HepG2 (cell line): ENCODE data around the gene SRXN1. TPM values are rescaled to one million over a fixed set of nuclear protein-coding genes. Genes with fewer than 3 reads are reported as not detected.

Source experiments
- ATAC-seq: fragments of 200-7000 bp; cut with Tn5 transposase; 3 replicates; pipeline ENCODE4 v1.9.1; 2020; ENCODE audit warnings: mild to moderate bottlenecking, moderate library complexity
- BruUV-seq: library from RNA; stranded (reverse); fragments of 400-500 nt; replicated peaks from 2 replicates; lab custom pipeline; 2021; lab: Mats Ljungman, UMichigan
- CTCF ChIA-PET: fragments of 300-600 bp; formaldehyde crosslinking; extraction: SDS; loops from one replicate; lab custom pipeline; 2021; ENCODE audit warnings: low total read pairs, inconsistent platforms, low intra/inter-chr PET ratio; lab: Yijun Ruan, JAX
- POLR2A ChIA-PET: fragments of 350-600 bp; sonication (Branson Sonifier 250); formaldehyde crosslinking; loops from one replicate; lab custom pipeline; 2020; ENCODE audit warnings: antibody characterized with exemption, inconsistent platforms; lab: Yijun Ruan, JAX
- DNase-seq: peaks from one replicate; pipeline ENCODE4 v3.0.0-alpha.2; 2015; ENCODE audit warnings: low spot score
- FAIRE-seq: peaks from 3 replicates; lab custom pipeline; 2011; peaks lifted over from hg19 to GRCh38; lab: Jason Lieb, UNC
- H2AFZ ChIP-seq: one replicate; pipeline ENCODE4 v1.6.1; 2011; ENCODE audit warnings: low read length, inconsistent platforms
- H3K27ac ChIP-seq: fragments of 300-600 bp; 3 replicates; pipeline ENCODE4 v1.8.0; 2011; ENCODE audit warnings: mixed run types, mild to moderate bottlenecking, mixed read lengths, low read length, inconsistent platforms; ENCODE audit not compliant: insufficient read depth; ENCODE audit errors: extremely low read length
- H3K27me3 ChIP-seq, 2 experiments: fragments of 200-600 bp in 1 of 2; 2 replicates in 1 of 2; 3 replicates in 1 of 2; pipeline versions ENCODE4 v1.6.0 to v1.8.0; 2011; ENCODE audit warnings: low read length in 2 of 2, mild to moderate bottlenecking in 2 of 2, moderate library complexity in 2 of 2, inconsistent platforms in 1 of 2; ENCODE audit not compliant: insufficient read depth in 2 of 2, control insufficient read depth in 1 of 2
- H3K36me3 ChIP-seq, 2 experiments: fragments of 200-600 bp in 1 of 2; replicated peaks in 1 of 2; 2 replicates in 1 of 2; 3 replicates in 1 of 2; pipeline versions ENCODE4 v1.5.1 to v1.8.0; 2011; ENCODE audit warnings: low read length in 2 of 2, inconsistent platforms in 1 of 2; ENCODE audit not compliant: insufficient read depth in 2 of 2, control insufficient read depth in 1 of 2
- H3K4me1 ChIP-seq: 2 replicates; pipeline ENCODE4 v1.5.1; 2012; ENCODE audit warnings: low read length, inconsistent platforms; ENCODE audit not compliant: insufficient read depth
- H3K4me2 ChIP-seq: 2 replicates; pipeline ENCODE4 v1.6.0; 2011; ENCODE audit warnings: low read depth, low read length, inconsistent platforms
- H3K4me3 ChIP-seq, 3 experiments: fragments of 200-600 bp in 1 of 3; sonication (generic), shearing (Covaris generic) in 1 of 3; replicated peaks in 1 of 3; 2 replicates each; pipeline ENCODE4 v1.5.1; 2011 to 2016; ENCODE audit warnings: low read length in 3 of 3, inconsistent platforms in 2 of 3, low read depth in 2 of 3, mild to moderate bottlenecking in 2 of 3, control low read depth in 1 of 3, mixed read lengths in 1 of 3; ENCODE audit not compliant: insufficient read depth in 1 of 3
- H3K79me2 ChIP-seq: one replicate; pipeline ENCODE4 v1.6.1; 2011; ENCODE audit warnings: low read length, inconsistent platforms; ENCODE audit not compliant: insufficient read depth
- H3K9ac ChIP-seq: 2 replicates; pipeline ENCODE4 v1.6.0; 2011; ENCODE audit warnings: mild to moderate bottlenecking, low read depth, low read length, inconsistent platforms; ENCODE audit not compliant: insufficient read depth
- H3K9me3 ChIP-seq: 2 replicates; pipeline ENCODE4 v1.5.1; 2012; ENCODE audit warnings: mild to moderate bottlenecking, low read length
- H4K20me1 ChIP-seq: 2 replicates; pipeline ENCODE4 v1.6.0; 2011; ENCODE audit warnings: inconsistent platforms, mild to moderate bottlenecking, low read length, moderate library complexity; ENCODE audit not compliant: insufficient read depth
- CHD4 ChIP-seq: fragments of 200-600 bp; sonication (generic); IDR thresholded peaks from 2 replicates; pipeline ENCODE4 v1.7.0; 2017; ENCODE audit warnings: mild to moderate bottlenecking, low read length, borderline replicate concordance
- FOXK1 ChIP-seq: sonication (generic); formaldehyde crosslinking; IDR thresholded peaks from 2 replicates; pipeline ENCODE4 v1.4.0; 2020; ENCODE audit warnings: low read depth, missing genetic modification reagents, borderline replicate concordance
- HOXA7 ChIP-seq: sonication (generic); formaldehyde crosslinking; IDR thresholded peaks from 2 replicates; pipeline ENCODE4 v1.8.1; 2022; ENCODE audit warnings: mild to moderate bottlenecking, missing genetic modification reagents, moderate library complexity
- KAT7 ChIP-seq: IDR thresholded peaks from 2 replicates; pipeline ENCODE4 v1.6.1; 2018; ENCODE audit warnings: borderline replicate concordance, missing compliant biosample characterization
- KAT8 ChIP-seq: IDR thresholded peaks from 2 replicates; pipeline ENCODE4 v1.6.1; 2016; ENCODE audit warnings: missing genetic modification reagents, missing compliant biosample characterization
- MZF1 ChIP-seq: sonication (generic); formaldehyde crosslinking; IDR thresholded peaks from 2 replicates; pipeline ENCODE4 v1.8.1; 2023; ENCODE audit warnings: mild to moderate bottlenecking, missing genetic modification reagents, borderline replicate concordance
- SIN3A ChIP-seq: IDR thresholded peaks from 2 replicates; pipeline ENCODE4 v1.6.1; 2011; ENCODE audit warnings: low read depth, mild to moderate bottlenecking, control low read depth, low read length, borderline replicate concordance
- SSRP1 ChIP-seq: IDR thresholded peaks from 2 replicates; pipeline ENCODE4 v1.6.1; 2016; ENCODE audit warnings: control low read depth
- ZBTB26 ChIP-seq: IDR thresholded peaks from 2 replicates; pipeline ENCODE4 v1.6.1; 2016; ENCODE audit warnings: missing compliant biosample characterization, missing genetic modification reagents, borderline replicate concordance
- ZNF142 ChIP-seq: sonication (generic); formaldehyde crosslinking; IDR thresholded peaks from 2 replicates; pipeline ENCODE4 v1.4.0; 2020; ENCODE audit warnings: missing genetic modification reagents
- ZNF282 ChIP-seq: fragments of 450-650 bp; IDR thresholded peaks from 2 replicates; pipeline ENCODE4 v1.6.1; 2018; ENCODE audit not compliant: partially characterized antibody
- ZNF30 ChIP-seq: sonication (generic); formaldehyde crosslinking; IDR thresholded peaks from 2 replicates; pipeline ENCODE4 v1.5.0; 2020; ENCODE audit warnings: mild to moderate bottlenecking, missing genetic modification reagents
- ZNF441 ChIP-seq: sonication (generic); formaldehyde crosslinking; IDR thresholded peaks from 2 replicates; pipeline ENCODE4 v1.7.0; 2021; ENCODE audit warnings: missing genetic modification reagents, borderline replicate concordance
- ZNF768 ChIP-seq: sonication (generic); formaldehyde crosslinking; IDR thresholded peaks from 2 replicates; pipeline ENCODE4 v1.4.0; 2020; ENCODE audit warnings: missing genetic modification reagents
- WGBS: methylation state at CpG from one replicate; pipeline ENCODE4 v1.1.6; 2017; ENCODE audit warnings: low lambda C conversion rate; 5-methylcytosine and 5-hydroxymethylcytosine counted together
- in situ Hi-C: cut with HindIII; loops from 2 replicates; pipeline ENCODE4 v1.10.0; 2017; ENCODE audit warnings: low pct_unique_long_range_greater_than_20kb; ENCODE audit not compliant: extremely low pct_ligation_motif_present
- intact Hi-C: fragments of 100-400 bp; cut with micrococcal nuclease; formaldehyde crosslinking; loops from one replicate; pipeline ENCODE4 v1.10.0; 2022; ENCODE audit not compliant: unreplicated experiment
- polyA plus RNA-seq, 8 experiments: library from polyadenylated mRNA; depleted of rRNA in 3 of 8; stranded (reverse) in 7 of 8; unstranded in 1 of 8; fragments of >200 nt; fragmentation: Illumina TruSeq in 4 of 8; extraction: Trizol in 4 of 8; gene quantifications; 2 replicates each; pipeline versions ENCODE4 v1.2.1 to v1.2.3, GENCODE V29; 2011 to 2016; ENCODE audit warnings: low read depth in 4 of 8, missing spikeins in 1 of 8, mixed read lengths in 1 of 8; ENCODE audit not compliant: insufficient read depth in 1 of 8
- total RNA-seq, 5 experiments: library from RNA; depleted of rRNA; stranded (reverse); fragments of >200 nt; fragmentation: Illumina TruSeq; extraction: Trizol; gene quantifications; 2 replicates each; pipeline ENCODE4 v1.2.3, GENCODE V29; 2016; ENCODE audit warnings: low read depth in 1 of 5
- TF ChIP-seq, protein P1 (sequence below): sonication (generic); formaldehyde crosslinking; IDR thresholded peaks from 2 replicates; pipeline ENCODE4 v1.8.1; 2023; ENCODE audit warnings: mild to moderate bottlenecking, missing genetic modification reagents, borderline replicate concordance

SRXN1 gene
- total and polyA plus RNA-seq, 2 of the 13 experiments (the other 11 are each of a cell fraction or from before 2014, with no cell fraction given): 29.9 to 87.7 TPM

DNA sequence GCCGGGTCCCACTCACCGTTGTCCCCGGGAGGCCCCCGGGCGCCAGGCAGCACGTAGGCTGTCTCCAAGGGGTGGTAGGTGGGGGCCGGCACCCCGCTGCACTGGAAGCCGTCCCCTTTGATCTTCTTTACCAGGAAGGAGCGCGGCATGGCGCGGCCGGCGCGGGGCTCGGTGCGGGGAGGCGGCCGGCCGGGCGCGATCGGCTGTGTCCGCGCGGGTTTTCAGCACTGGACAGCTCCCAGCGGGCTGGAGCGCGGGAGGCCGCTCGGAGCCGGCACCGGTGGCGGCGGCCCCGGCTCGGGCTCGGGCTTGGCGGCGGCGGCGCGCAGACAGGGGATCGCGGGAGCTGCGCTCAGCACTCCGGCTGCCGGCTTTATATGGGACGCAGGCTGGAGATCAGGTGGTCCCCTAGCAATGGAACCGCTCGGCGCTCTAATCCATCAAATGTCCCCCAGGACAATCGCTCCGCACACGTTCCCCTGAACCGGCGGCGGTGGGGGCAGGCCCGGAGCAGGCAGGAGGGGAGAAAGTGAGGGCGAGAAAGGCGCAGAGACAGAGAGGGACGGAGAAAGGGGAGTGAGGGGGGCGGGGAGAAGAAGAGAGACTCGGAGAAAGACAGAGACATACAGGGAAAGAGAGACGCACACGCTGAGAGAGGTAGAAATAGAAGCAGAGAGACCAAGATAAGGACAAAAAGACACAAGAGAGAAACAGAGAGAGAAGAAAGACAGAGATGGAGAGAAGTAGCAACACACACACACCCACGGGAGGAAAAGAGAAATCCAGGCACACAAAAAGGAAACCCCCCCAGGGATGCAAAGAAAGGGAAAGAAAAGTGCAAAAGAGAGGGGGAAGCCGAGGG lies 22.7 kb upstream of the SRXN1 start, which contains the start of gene SCRT2:
SCRT2 (minus strand) TSS at position 350 of the 862 bp plus-strand sequence; CDS start at position 149, 201 bp downstream.
- Histone ChIP-seq H3K4me1 (peaks cover 5% of the 10 kb centered on the region; the same call in 1 of the 2 replicates), H3K9ac (no peak within 1 kb of the TSS), H3K4me3 (peak within 1 kb of the TSS in 1 of 3 experiments; percentile 7; a peak in 1 of 6 replicates), H3K9me3 (no peaks in the 10 kb centered on the region), H3K27ac (no peak within 1 kb of the TSS), H3K36me3 (no peaks in the 10 kb centered on the region), H4K20me1 (peaks cover 27% of the 10 kb centered on the region; the same call in 1 of the 2 replicates), H2AFZ (no peak within 1 kb of the TSS), H3K27me3 (peaks cover 15 to 63% of the 10 kb centered on the region in 2 experiments; a peak in 4 of 5 replicates), H3K79me2 (no peaks in the 10 kb centered on the region), H3K4me2 (peak within 1 kb of the TSS; percentile 48)
- DNase-seq: peak; percentile 54
- WGBS: 5% methylated on average over 44 of the region's 69 CpGs
- no peak for FAIRE-seq
- POLR2A ChIA-PET: interaction anchor here (1.3 kb wide), 2 partner anchors 29 to 329 kb away, joined by 3 to 4 read pairs; partner anchors contain the start of gene NRSN2
- CTCF ChIA-PET: no interaction called here
- intact Hi-C loops (loop anchor here (1.0 to 5.0 kb wide), 2 partner anchors 63 to 202 kb away; no protein-coding TSS in a partner anchor), in situ Hi-C loops (no loop called here)
- no TSS peak for BruUV-seq
- peak; percentile 94 for ATAC-seq
- TF ChIP-seq ZNF441 (CRISPR knock-in tag): peak; percentile 99
- TF ChIP-seq, protein P1, sequence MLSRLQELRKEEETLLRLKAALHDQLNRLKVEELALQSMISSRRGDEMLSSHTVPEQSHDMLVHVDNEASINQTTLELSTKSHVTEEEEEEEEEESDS (CRISPR knock-in tag): peak; percentile 97
- TF ChIP-seq ZNF282: no peak
- peak; percentile 70; the same call in 1 of the 2 replicates for TF ChIP-seq FOXK1 (CRISPR knock-in tag)
- TF ChIP-seq KAT8 (CRISPR knock-in tag): peak; percentile 63; the same call in 1 of the 2 replicates
- TF ChIP-seq KAT7 (CRISPR knock-in tag): no peak
- no peak for TF ChIP-seq SSRP1 (CRISPR knock-in tag)
- peak; percentile 98 for TF ChIP-seq SIN3A
- TF ChIP-seq ZNF142 (CRISPR knock-in tag): peak; percentile 98
- TF ChIP-seq ZBTB26 (CRISPR knock-in tag): peak; percentile 89; the same call in 1 of the 2 replicates
- peak; percentile 75 for TF ChIP-seq ZNF768 (CRISPR knock-in tag)
- no peak for TF ChIP-seq HOXA7
- peak; percentile 63; the same call in 1 of the 2 replicates for TF ChIP-seq ZNF30
- peak; percentile 33; the same call in 1 of the 2 replicates for TF ChIP-seq CHD4
- TF ChIP-seq MZF1 (CRISPR knock-in tag): no peak
